Calu3 (cell line): ENCODE measurements around the gene LAMA1. TPM values are rescaled to one million over a fixed set of nuclear protein-coding genes. Genes with fewer than 3 reads are reported as not detected.

ENCODE experiments used
- BruUV-seq: library from RNA; stranded (reverse); fragments of 400-500 nt; replicated peaks from 2 replicates; lab custom pipeline; 2021; lab: Mats Ljungman, UMichigan
- CTCF ChIA-PET: fragments of 300-600 bp; sonication (Branson Sonifier 250); formaldehyde crosslinking; loops from one replicate; lab custom pipeline; 2022; ENCODE audit warnings: antibody characterized with exemption; lab: Charles Lee
- DNase-seq: peaks from one replicate; pipeline ENCODE4 v3.0.0; 2022
- H3K27ac Mint-ChIP-seq: one replicate; pipeline ENCODE4 v1.8.0; 2022; ENCODE audit warnings: mixed read lengths; ENCODE audit not compliant: unreplicated experiment
- H3K27me3 Mint-ChIP-seq: one replicate; pipeline ENCODE4 v1.8.0; 2022; ENCODE audit warnings: mixed read lengths; ENCODE audit not compliant: unreplicated experiment
- H3K36me3 Mint-ChIP-seq: one replicate; pipeline ENCODE4 v1.8.0; 2022; ENCODE audit warnings: mild to moderate bottlenecking, moderate library complexity, mixed read lengths; ENCODE audit not compliant: insufficient read depth, unreplicated experiment
- H3K4me1 Mint-ChIP-seq: one replicate; pipeline ENCODE4 v1.8.0; 2022; ENCODE audit warnings: mild to moderate bottlenecking, low read depth, mixed read lengths; ENCODE audit not compliant: unreplicated experiment
- H3K4me3 Mint-ChIP-seq: one replicate; pipeline ENCODE4 v1.8.0; 2022; ENCODE audit warnings: mild to moderate bottlenecking, low read depth, moderate library complexity, mixed read lengths; ENCODE audit not compliant: unreplicated experiment
- H3K9me3 Mint-ChIP-seq: one replicate; pipeline ENCODE4 v1.8.0; 2022; ENCODE audit warnings: low read depth, mixed read lengths; ENCODE audit not compliant: unreplicated experiment
- intact Hi-C: fragments of 100-400 bp; cut with micrococcal nuclease; formaldehyde crosslinking; loops from one replicate; pipeline ENCODE4 v1.10.0; 2022; ENCODE audit not compliant: unreplicated experiment
- total RNA-seq: library from RNA; stranded (reverse); gene quantifications from 2 replicates; pipeline ENCODE4 v1.2.3, GENCODE V29; 2022
- TF ChIP-seq, protein P1 (sequence below): fragments of 200-600 bp; IDR thresholded peaks from one replicate; pipeline ENCODE4 v1.8.0; 2022; ENCODE audit warnings: antibody characterized with exemption; ENCODE audit not compliant: unreplicated experiment

LAMA1 gene
- total RNA-seq, 1 experiment from 2014 or later: not detected

- H3K9me3 Mint-ChIP-seq: no peaks in the 10 kb centered on the region
- BruUV-seq: no TSS peak
- DNase-seq: no peak
- H3K27me3 Mint-ChIP-seq: peaks cover 24% of the 10 kb centered on the region
- CTCF ChIA-PET: no interaction called here
- no peaks in the 10 kb centered on the region for H3K36me3 Mint-ChIP-seq
- H3K4me3 Mint-ChIP-seq: no peak overlapping the region
- H3K4me1 Mint-ChIP-seq: no peaks in the 10 kb centered on the region
- H3K27ac Mint-ChIP-seq: no peak overlapping the region
- intact Hi-C loops: no loop called here
- TF ChIP-seq, protein P1, sequence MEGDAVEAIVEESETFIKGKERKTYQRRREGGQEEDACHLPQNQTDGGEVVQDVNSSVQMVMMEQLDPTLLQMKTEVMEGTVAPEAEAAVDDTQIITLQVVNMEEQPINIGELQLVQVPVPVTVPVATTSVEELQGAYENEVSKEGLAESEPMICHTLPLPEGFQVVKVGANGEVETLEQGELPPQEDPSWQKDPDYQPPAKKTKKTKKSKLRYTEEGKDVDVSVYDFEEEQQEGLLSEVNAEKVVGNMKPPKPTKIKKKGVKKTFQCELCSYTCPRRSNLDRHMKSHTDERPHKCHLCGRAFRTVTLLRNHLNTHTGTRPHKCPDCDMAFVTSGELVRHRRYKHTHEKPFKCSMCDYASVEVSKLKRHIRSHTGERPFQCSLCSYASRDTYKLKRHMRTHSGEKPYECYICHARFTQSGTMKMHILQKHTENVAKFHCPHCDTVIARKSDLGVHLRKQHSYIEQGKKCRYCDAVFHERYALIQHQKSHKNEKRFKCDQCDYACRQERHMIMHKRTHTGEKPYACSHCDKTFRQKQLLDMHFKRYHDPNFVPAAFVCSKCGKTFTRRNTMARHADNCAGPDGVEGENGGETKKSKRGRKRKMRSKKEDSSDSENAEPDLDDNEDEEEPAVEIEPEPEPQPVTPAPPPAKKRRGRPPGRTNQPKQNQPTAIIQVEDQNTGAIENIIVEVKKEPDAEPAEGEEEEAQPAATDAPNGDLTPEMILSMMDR: no peak
Observed at GRCh38 chr18:6992761-6993160, 124.8 kb downstream of the LAMA1 start.

DNA sequence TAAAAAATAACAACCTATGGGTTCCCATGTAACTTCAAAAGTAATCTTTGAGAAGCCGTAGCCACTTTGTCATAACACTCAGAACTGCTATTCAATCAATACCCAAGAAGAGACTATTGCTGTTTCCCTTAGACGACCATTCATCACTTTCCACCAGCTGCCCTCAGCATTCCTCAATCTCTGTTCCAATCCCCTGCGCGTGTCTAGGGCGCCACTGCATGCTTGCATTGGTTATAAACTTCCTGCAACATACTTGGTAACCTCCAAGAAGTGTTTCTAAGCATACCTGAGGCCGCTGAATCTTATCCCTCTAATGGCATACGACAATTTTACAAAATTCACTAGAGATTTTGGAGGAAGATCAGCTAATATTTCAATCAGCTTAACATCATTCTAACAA, 134.2 kb downstream of the LAMA1 start:
- H3K36me3 Mint-ChIP-seq: no peaks in the 10 kb centered on the region
- H3K4me3 Mint-ChIP-seq: no peak overlapping the region
- H3K4me1 Mint-ChIP-seq: no peaks in the 10 kb centered on the region
- intact Hi-C loops: loop anchor here (1.0 kb wide), 1 partner anchor 63 kb away; no protein-coding TSS in a partner anchor
- TF ChIP-seq, protein P1: no peak
- peaks cover 70% of the 10 kb centered on the region for H3K27me3 Mint-ChIP-seq
- no peak for DNase-seq
- CTCF ChIA-PET: no interaction called here
- no peak overlapping the region for H3K27ac Mint-ChIP-seq
- no peaks in the 10 kb centered on the region for H3K9me3 Mint-ChIP-seq
- BruUV-seq: no TSS peak

- TF ChIP-seq, protein P1: no peak
- DNase-seq: no peak
- Mint-ChIP-seq H3K9me3 (no peaks in the 10 kb centered on the region), H3K27ac (no peak overlapping the region), H3K27me3 (peaks cover 79% of the 10 kb centered on the region), H3K36me3 (no peaks in the 10 kb centered on the region), H3K4me3 (no peak overlapping the region), H3K4me1 (no peaks in the 10 kb centered on the region)
- CTCF ChIA-PET: no interaction called here
- no TSS peak for BruUV-seq
- intact Hi-C loops: no loop called here
Observed at GRCh38 chr18:6982398-6982797, 135.2 kb downstream of the LAMA1 start.

DNA sequence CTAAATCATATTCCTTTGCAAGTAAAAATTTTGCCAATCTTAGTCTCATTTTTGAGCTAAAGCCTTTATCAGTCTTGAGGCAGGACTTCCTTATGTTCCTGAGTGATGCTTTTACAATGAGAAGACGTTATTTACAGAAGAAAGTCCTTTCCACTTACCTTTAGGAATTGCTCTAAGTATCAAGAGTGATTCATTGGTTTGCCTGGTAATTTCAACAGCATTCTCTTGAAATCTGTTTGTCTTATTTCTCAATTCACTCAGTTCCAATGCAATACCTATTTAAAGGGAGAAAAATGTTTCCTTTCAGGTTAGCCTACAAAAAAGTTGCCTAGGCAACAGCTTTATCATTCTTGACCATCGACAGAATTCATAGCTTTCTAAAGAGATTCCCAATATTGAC, 137.2 kb downstream of the LAMA1 start:
- DNase-seq: no peak
- CTCF ChIA-PET: no interaction called here
- H3K27ac Mint-ChIP-seq: no peak overlapping the region
- no TSS peak for BruUV-seq
- no peaks in the 10 kb centered on the region for H3K4me1 Mint-ChIP-seq
- H3K27me3 Mint-ChIP-seq: peaks cover 64% of the 10 kb centered on the region
- H3K9me3 Mint-ChIP-seq: no peaks in the 10 kb centered on the region
- H3K4me3 Mint-ChIP-seq: no peak overlapping the region
- TF ChIP-seq, protein P1: no peak
- H3K36me3 Mint-ChIP-seq: no peaks in the 10 kb centered on the region
- intact Hi-C loops: no loop called here
